Stimulated activated naive CD8-positive, alpha-beta T cell treated with anti-CD3 and anti-CD28 coated beads, Interleukin-15, Interleukin-2, amounts not matched to agents 100 ng/mL and 50 ng/mL, for 24 hours (primary cell): Measurements from ENCODE around the gene ZNF212.
"Not testable (repeated sequence)": the region's sequence is repeated elsewhere in the genome, so short reads cannot be mapped to it uniquely, and the experiment has no call there.

Experiments
- H3K27ac Mint-ChIP-seq: one replicate; pipeline ENCODE4 v1.8.0; 2021; ENCODE audit warnings: mild to moderate bottlenecking, mixed read lengths
- H3K27me3 Mint-ChIP-seq: one replicate; pipeline ENCODE4 v1.8.0; 2021; ENCODE audit warnings: mixed read lengths
- H3K36me3 Mint-ChIP-seq: one replicate; pipeline ENCODE4 v1.8.0; 2021; ENCODE audit warnings: low read depth, mixed read lengths
- H3K4me1 Mint-ChIP-seq: one replicate; pipeline ENCODE4 v1.8.0; 2021; ENCODE audit warnings: low read depth, mixed read lengths
- H3K4me3 Mint-ChIP-seq: one replicate; pipeline ENCODE4 v1.8.0; 2021; ENCODE audit warnings: mild to moderate bottlenecking, mixed read lengths
- H3K9me3 Mint-ChIP-seq: one replicate; pipeline ENCODE4 v1.8.0; 2021; ENCODE audit warnings: mixed read lengths

ZNF212 gene

DNA sequence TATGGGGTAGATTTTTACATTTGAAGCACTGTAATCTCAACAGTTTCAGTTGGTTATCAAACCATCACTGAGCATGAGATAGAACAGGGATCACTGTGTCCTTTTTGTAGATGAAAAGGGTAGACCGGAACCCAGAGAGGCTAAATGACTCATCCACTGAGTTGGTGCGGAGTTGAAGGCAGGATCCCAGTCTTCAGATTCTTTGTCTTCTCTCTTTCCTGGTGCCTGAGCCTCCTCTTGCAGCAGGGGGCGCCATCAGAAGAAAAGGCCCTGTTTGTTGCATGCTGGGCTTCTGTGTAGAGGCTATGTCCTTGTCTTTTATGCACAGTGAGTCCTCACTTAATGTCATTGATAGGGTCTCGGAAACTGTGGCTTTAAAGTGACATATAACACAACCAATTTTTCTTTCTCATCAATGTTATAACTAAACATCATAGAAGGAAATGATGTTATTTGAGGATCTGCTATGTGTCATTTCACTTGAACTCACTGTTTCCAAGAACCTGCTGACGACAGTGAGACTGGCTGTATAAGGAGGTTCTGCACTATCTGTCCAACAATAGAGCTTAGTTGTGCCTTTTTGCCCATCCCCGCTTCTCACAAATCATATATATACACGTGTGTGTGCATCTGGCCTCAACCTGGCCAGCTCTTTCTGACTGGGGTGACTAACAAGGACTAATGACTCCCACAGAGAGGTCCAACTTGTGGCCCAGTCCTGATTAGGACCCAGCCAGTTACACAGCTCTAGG is 29.8 kb upstream of the ZNF212 start:
- Mint-ChIP-seq H3K27me3 (no peaks in the 10 kb centered on the region), H3K36me3 (peaks cover 79% of the 10 kb centered on the region), H3K4me3 (peak overlapping the region; percentile 45), H3K9me3 (no peaks in the 10 kb centered on the region), H3K27ac (peak overlapping the region; percentile 81), H3K4me1 (peaks cover 17% of the 10 kb centered on the region)

DNA sequence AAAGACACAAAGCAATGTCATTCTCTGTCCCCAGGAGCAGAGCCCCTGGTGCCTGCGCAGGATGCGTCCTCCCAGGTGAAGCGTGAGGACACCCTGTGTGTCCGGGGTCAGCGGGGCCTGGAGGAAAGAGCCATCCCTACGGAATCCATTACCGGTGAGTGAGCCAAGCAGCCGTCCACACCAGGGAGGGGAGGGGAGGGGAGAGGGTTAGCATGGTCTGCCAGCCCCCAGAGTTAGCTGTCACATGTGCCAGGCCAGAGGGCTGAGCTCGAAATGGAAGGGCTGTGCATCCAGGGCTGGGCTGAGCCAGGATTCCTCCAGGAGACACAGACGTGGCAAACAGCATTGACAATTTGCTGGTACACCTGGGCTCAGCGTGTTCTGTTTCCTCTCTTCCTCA is 28.9 kb upstream of the ZNF212 start:
- H3K27me3 Mint-ChIP-seq = no peaks in the 10 kb centered on the region
- H3K36me3 Mint-ChIP-seq = peaks cover 81% of the 10 kb centered on the region
- H3K9me3 Mint-ChIP-seq = no peaks in the 10 kb centered on the region
- no peak overlapping the region for H3K4me3 Mint-ChIP-seq
- H3K27ac Mint-ChIP-seq = peak overlapping the region; percentile 81
- H3K4me1 Mint-ChIP-seq = peaks cover 17% of the 10 kb centered on the region

DNA sequence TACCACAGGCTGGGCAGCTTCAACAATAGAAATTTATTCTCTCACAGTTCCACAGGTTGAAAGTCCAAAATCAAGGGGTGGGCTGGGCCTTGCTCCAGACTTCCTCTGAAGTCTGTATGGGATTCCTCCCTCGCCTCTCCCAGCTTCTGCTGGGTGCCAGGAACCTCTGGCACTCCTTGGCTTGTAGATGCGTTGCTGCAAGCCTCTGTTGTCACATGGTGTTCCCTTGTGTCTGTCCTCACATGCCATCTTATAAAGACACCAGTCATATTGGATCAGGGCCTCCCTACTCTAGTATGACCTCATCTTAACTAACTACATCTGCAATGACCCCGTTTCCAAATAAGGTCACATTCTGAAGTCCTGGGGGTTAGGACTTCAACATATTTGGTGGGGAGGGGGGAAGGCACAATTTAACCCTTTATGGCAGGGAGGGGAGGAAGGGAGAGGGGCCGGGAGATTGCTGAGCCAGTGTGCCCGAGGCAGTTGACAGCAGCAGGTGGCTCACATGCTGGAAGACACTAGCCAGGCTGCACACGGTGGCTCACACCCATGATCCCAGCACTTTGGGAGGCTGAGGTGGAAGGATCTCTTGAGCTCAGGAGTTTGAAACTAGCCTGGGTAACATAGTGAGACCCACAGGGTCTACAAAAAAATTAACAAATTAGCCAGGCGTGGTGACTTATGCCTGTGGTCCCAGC is 25.3 kb upstream of the ZNF212 start:
- no peaks in the 10 kb centered on the region for H3K9me3 Mint-ChIP-seq
- peaks cover 11% of the 10 kb centered on the region for H3K4me1 Mint-ChIP-seq
- H3K36me3 Mint-ChIP-seq = peaks cover 83% of the 10 kb centered on the region
- H3K4me3 Mint-ChIP-seq = no peak overlapping the region
- no peaks in the 10 kb centered on the region for H3K27me3 Mint-ChIP-seq
- H3K27ac Mint-ChIP-seq = no peak overlapping the region

DNA sequence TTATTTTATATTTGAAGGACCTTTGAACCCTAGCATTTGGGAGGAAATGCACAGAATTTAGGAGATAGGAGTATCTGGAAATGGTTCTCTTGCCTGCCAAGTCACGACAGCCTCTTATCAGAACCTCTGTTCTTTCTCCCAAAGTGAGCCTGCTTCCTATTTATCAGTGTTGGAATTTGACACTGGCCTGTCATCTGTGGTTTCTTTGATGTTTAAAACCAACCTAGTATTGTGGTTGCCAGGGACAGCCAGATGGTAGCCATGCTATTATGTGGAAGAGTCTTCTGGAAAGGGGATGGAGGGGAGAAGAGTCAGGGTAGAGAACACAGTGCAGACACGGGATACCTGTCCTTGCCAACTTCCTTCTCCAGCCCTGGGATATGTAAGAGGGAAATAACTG is 23.0 kb upstream of the ZNF212 start:
- peaks cover 74% of the 10 kb centered on the region for H3K36me3 Mint-ChIP-seq
- H3K4me3 Mint-ChIP-seq = no peak overlapping the region
- H3K4me1 Mint-ChIP-seq = no peaks in the 10 kb centered on the region
- no peaks in the 10 kb centered on the region for H3K27me3 Mint-ChIP-seq
- no peaks in the 10 kb centered on the region for H3K9me3 Mint-ChIP-seq
- no peak overlapping the region for H3K27ac Mint-ChIP-seq

DNA sequence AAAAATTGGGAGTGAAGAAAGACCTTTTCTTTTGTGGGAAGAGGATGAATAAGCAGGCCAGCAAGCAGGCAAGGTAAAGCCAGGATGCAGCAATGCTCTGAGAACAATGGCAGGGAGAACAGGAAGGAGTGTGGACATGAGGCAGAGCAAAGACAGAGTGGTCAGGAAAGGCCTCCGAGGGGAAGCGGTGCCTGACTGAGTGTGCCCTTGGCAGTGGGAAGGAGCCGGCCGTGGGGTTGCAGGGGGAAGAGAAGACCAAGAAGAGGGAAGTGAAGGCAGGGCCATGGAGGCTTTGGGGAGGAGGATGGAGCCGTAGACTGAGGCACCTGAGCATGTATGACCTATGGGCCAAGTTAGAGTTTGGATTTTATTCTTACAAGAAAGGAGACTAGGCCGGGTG is 21.9 kb upstream of the ZNF212 start:
- Mint-ChIP-seq H3K4me1 (no peaks in the 10 kb centered on the region), H3K27ac (peak overlapping the region; percentile 43), H3K36me3 (peaks cover 74% of the 10 kb centered on the region), H3K9me3 (no peaks in the 10 kb centered on the region), H3K27me3 (no peaks in the 10 kb centered on the region), H3K4me3 (no peak overlapping the region)

DNA sequence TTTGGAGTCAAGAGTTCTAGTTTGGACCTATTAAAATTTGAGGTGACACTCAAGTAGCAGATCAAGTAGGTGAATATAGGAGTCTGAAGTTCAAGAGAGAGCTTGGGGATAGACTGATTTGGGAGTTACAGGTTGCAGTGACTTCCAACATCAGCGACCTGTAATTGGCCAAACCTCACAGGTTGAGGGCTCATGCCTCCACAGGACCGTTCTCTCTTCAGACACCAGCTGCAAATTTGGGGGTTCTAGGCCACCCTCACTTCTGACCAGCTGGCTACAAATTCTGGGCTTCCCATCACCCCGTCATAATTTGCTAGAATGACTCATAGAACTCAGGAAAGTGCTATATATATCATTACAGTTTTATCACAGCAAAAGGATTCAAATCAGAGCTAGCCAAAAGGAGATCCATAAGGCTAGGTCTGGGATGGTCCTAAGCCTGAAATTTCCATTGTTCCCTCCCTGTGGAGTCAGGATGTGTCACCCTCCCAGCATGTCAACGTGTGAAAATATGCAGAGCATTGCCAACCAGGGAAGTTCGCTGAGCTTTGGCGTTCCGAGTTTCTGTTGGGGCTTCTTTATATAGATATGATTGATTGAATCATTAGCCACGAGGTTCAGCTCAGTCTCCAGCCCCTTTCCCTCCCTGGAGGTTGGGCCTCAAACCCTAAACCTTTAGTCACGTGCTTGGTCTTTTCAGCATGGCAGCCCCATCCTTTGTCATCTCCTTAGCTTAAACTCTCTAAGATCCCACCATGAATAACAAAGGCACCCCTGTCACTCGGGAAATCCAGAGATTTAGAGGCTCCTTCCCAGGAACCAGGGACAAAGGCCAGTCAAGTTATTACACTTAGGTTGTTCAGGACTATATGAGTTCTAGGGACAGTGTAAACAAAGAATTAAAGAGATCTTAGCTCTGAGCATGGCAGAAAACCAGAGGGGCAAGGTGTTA is 20.7 kb upstream of the ZNF212 start:
- peak overlapping the region; percentile 1 for H3K27ac Mint-ChIP-seq
- H3K4me1 Mint-ChIP-seq = no peaks in the 10 kb centered on the region
- H3K36me3 Mint-ChIP-seq = peaks cover 69% of the 10 kb centered on the region
- H3K27me3 Mint-ChIP-seq = no peaks in the 10 kb centered on the region
- no peak overlapping the region for H3K4me3 Mint-ChIP-seq
- H3K9me3 Mint-ChIP-seq = no peaks in the 10 kb centered on the region

DNA sequence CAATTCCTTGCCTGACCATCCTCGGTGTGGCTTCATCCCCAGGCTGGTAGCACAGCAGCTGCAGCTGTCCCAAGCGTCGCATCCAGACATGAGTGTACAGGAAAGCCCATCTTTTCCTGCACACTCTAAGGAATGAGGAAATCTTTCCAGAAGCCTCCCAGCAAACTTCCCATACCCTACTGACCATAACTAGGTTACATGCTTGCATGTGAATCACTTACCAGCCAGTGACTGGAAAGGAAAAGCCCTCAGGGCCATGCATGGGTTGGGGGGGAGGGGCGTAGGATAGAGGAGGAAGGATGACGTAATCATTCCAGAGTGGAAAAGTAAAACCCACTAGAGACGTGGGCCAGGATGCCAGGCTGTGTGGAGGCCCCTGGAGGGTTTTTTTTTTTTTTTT is 18.9 kb upstream of the ZNF212 start:
- Mint-ChIP-seq H3K4me1 (no peaks in the 10 kb centered on the region), H3K9me3 (no peaks in the 10 kb centered on the region), H3K4me3 (no peak overlapping the region), H3K27me3 (no peaks in the 10 kb centered on the region), H3K36me3 (peaks cover 67% of the 10 kb centered on the region), H3K27ac (no peak overlapping the region)

DNA sequence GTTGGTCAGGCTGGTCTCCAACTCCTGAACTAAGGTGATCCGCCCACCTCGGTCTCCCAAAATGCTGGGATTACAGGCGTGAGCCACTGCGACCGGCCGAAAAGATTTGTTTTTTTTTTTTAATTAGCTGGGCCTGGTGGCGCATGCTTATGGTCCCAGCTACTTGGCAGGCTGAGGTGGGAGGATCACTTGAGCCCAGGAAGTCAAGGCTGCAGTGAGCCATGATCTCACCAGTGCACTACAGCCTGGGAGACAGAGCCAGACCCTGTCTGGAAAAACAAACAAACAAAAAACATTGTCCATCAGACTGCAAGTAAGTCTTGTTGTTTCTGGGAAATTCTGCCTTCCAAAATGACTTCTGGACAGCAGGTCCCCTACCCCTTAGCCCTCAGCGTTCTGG is 16.3 kb upstream of the ZNF212 start:
- Mint-ChIP-seq H3K27me3 (no peaks in the 10 kb centered on the region), H3K36me3 (peaks cover 52% of the 10 kb centered on the region), H3K9me3 (no peaks in the 10 kb centered on the region)

DNA sequence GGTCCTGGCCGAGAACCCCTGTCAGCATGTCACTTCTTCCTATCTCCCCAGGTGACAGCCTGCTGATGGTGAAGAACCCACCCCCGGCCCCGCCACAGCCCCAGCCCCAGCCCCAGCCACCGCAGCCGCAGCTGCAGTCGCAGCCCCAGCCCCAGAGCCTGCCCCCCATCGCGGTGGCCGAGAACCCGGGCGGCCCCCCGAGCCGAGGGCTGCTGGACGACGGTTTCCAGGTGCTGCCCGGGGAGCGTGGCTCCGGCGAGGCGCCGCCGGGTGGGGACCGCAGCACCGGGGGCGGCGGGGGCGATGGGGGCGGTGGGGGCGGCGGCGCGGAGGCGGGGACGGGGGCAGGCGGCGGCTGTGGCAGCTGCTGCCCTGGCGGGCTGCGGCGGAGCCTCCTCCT is 15.7 kb upstream of the ZNF212 start:
- Mint-ChIP-seq H3K9me3 (no peaks in the 10 kb centered on the region), H3K27me3 (no peaks in the 10 kb centered on the region), H3K36me3 (peaks cover 46% of the 10 kb centered on the region), H3K4me3 (no peak overlapping the region), H3K27ac (no peak overlapping the region), H3K4me1 (no peaks in the 10 kb centered on the region)

More for the DNA sequence above, 16.3 kb upstream of the ZNF212 start:
- Mint-ChIP-seq H3K4me3 (no peak overlapping the region), H3K4me1 (no peaks in the 10 kb centered on the region), H3K27ac (no peak overlapping the region)

DNA sequence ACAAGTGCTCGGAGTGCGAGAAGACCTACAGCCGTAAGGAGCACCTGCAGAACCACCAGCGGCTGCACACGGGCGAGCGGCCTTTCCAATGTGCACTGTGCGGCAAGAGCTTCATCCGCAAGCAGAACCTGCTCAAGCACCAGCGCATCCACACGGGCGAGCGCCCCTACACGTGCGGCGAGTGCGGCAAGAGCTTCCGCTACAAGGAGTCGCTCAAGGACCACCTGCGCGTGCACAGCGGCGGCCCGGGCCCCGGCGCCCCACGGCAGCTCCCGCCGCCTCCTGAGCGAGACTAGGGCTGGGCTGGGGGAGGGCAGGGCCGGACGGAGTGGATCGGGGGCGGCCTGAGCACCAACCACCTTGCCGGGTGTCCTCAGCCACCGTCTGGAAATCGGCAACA is 15.1 kb upstream of the ZNF212 start:
- Mint-ChIP-seq H3K4me3 (no peak overlapping the region), H3K4me1 (no peaks in the 10 kb centered on the region), H3K36me3 (peaks cover 40% of the 10 kb centered on the region), H3K9me3 (no peaks in the 10 kb centered on the region), H3K27ac (no peak overlapping the region), H3K27me3 (no peaks in the 10 kb centered on the region)

DNA sequence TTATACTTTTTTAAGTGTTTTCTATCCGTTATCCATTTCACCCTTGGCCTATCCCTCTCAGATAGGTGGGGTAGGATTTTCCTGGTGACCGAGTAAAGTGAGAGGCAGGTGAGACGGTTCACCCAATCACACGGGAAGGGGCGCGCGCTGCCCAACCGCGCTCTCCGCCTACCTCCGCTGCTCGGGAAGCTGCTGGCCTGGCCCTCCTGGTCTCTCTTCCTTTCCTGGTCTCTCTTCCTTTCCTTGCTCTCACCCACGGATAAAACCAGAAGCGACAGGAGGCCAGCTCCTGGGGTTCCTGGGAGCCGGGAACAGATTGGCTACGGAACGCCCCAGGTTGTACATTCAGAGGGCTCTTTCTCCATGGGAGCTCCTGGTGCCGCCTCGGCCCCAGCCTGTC is 14.3 kb upstream of the ZNF212 start:
- H3K4me1 Mint-ChIP-seq = no peaks in the 10 kb centered on the region
- no peaks in the 10 kb centered on the region for H3K27me3 Mint-ChIP-seq
- H3K36me3 Mint-ChIP-seq = peaks cover 34% of the 10 kb centered on the region
- no peak overlapping the region for H3K4me3 Mint-ChIP-seq
- H3K27ac Mint-ChIP-seq = no peak overlapping the region
- no peaks in the 10 kb centered on the region for H3K9me3 Mint-ChIP-seq

DNA sequence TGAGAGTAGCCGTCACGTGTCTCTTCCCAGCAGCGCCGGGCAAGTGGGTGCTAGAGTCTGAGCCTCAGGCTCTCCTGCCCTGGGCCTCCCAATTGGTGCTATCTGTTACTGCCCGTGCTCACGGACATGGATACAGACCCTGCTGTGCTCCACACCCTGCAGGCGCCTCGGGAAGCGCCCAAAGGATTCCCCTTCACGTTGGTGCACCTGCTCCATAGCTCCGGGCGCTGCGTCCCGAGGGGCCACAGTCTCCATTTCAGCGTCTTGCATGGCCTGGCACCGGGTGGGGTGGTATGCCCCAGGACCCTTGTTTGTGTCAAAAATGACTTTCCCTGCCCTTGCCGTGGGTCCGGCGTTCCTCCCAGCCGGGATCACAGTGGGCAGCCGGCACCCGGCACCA is 13.8 kb upstream of the ZNF212 start:
- no peaks in the 10 kb centered on the region for H3K9me3 Mint-ChIP-seq
- peaks cover 34% of the 10 kb centered on the region for H3K36me3 Mint-ChIP-seq
- H3K4me1 Mint-ChIP-seq = no peaks in the 10 kb centered on the region
- H3K27ac Mint-ChIP-seq = no peak overlapping the region
- no peak overlapping the region for H3K4me3 Mint-ChIP-seq
- no peaks in the 10 kb centered on the region for H3K27me3 Mint-ChIP-seq

DNA sequence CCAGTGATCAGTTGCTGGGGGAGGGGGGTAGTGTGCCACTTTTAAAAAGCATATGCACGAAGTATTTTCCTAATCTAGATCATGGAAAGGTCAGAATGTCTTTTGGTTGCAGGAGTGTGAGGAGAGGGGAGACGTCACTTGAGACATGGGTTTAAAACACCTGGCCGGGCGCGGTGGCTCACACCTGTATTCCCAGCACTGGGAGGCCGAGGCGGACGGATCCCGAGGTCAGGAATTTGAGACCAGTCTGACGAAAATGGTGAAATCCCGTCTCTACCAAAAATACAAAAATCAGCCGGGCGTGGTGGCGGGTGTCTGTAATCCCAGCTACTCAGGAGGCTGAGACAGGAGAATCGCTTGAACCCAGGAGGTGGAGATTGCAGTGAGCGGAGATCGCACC is 13.1 kb upstream of the ZNF212 start:
- not testable (repeated sequence) for H3K4me3 Mint-ChIP-seq, H3K27ac Mint-ChIP-seq

DNA sequence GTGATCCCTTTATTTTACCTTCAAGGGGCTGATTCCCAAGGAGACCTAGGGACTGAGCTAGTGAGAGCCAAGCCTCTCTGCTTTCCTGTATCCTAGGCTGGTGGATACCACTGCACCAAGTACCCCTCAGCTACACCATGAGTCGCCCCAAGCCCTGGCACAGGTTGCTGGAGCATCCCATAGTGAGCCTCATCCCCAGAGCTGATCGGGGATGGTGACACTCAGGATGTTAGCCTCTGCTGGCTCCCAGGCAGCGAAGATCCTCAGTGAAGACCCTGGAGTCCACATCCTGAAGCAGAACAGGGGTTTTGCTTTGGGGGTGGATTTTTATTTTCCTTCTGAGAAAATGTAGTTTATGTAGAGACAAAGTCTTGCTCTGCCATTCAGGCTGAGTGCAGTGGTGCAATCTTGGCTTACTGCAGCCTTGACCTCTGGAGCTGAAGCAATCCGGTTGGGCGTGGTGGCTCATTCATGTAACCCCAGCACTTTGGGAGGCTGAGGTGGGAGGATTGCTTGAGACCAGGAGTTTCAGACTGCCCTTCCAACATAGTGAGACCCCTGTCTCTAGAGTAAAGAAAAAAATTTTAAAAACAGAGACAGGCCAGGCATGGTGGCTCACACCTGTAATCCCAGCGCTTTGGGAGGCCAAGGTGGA is 12.5 kb upstream of the ZNF212 start:
- Mint-ChIP-seq H3K27ac (no peak overlapping the region), H3K9me3 (no peaks in the 10 kb centered on the region), H3K36me3 (peaks cover 24% of the 10 kb centered on the region), H3K27me3 (no peaks in the 10 kb centered on the region), H3K4me3 (no peak overlapping the region), H3K4me1 (no peaks in the 10 kb centered on the region)

More for the DNA sequence above, 13.1 kb upstream of the ZNF212 start:
- not testable (repeated sequence) for H3K9me3 Mint-ChIP-seq, H3K4me1 Mint-ChIP-seq, H3K27me3 Mint-ChIP-seq
- peaks cover 29% of the 10 kb centered on the region for H3K36me3 Mint-ChIP-seq
